SK-N-SH (cell line): ENCODE measurements around the gene NEIL3. TPM values are rescaled to one million over a fixed set of nuclear protein-coding genes. Genes with fewer than 3 reads are reported as not detected.
A peak's percentile ranks its signal among the peaks of the same experiment; 100 is the strongest.

Experiments used
- CTCF ChIA-PET: fragments of 300-600, 350-600 bp; formaldehyde crosslinking; extraction: SDS; loops from one replicate; lab custom pipeline; 2021; lab: Yijun Ruan, JAX
- POLR2A ChIA-PET: fragments of 350-600 bp; sonication (Branson Sonifier 250); formaldehyde crosslinking; extraction: SDS; loops from one replicate; lab custom pipeline; 2020; ENCODE audit warnings: antibody characterized with exemption, inconsistent platforms; lab: Yijun Ruan, JAX
- DNase-seq: peaks from one replicate; pipeline ENCODE4 v3.0.0; 2012
- H2AFZ ChIP-seq: fragments of 200-600 bp; sonication (generic); 2 replicates; pipeline ENCODE4 v1.8.1; 2016; ENCODE audit warnings: antibody characterized with exemption, mild to moderate bottlenecking, low read depth
- H3F3A ChIP-seq: fragments of 200-600 bp; sonication (generic); replicated peaks from 2 replicates; pipeline ENCODE3; 2016; ENCODE audit warnings: antibody characterized with exemption, mild to moderate bottlenecking; ENCODE audit not compliant: insufficient read depth
- H3K27ac ChIP-seq, 2 experiments: fragments of 200-500 bp in 1 of 2; fragments of 200-600 bp in 1 of 2; sonication (Bioruptor generic) in 1 of 2; sonication (generic), shearing (Covaris generic) in 1 of 2; 2 replicates each; pipeline versions ENCODE4 v1.5.1 to v1.6.1; 2014 to 2016; ENCODE audit warnings: low read depth in 2 of 2, inconsistent platforms in 1 of 2, low read length in 1 of 2, mild to moderate bottlenecking in 1 of 2, mixed read lengths in 1 of 2
- H3K27me3 ChIP-seq: fragments of 200-600 bp; sonication (generic), shearing (Covaris generic); 2 replicates; pipeline ENCODE4 v1.6.1; 2016; ENCODE audit warnings: mixed run types; ENCODE audit not compliant: insufficient read depth
- H3K36me3 ChIP-seq, 2 experiments: fragments of 200-500 bp in 1 of 2; fragments of 200-600 bp in 1 of 2; sonication (Bioruptor generic) in 1 of 2; sonication (generic) in 1 of 2; replicated peaks in 1 of 2; 2 replicates each; pipeline versions ENCODE3 to v1.5.1; 2014 to 2016; ENCODE audit warnings: low read length in 1 of 2, mild to moderate bottlenecking in 1 of 2; ENCODE audit not compliant: insufficient read depth in 2 of 2, control insufficient read depth in 1 of 2
- H3K4me1 ChIP-seq, 2 experiments: fragments of 200-500 bp in 1 of 2; fragments of 200-600 bp in 1 of 2; sonication (Bioruptor generic) in 1 of 2; sonication (generic), shearing (Covaris generic) in 1 of 2; 2 replicates each; pipeline versions ENCODE4 v1.5.1 to v1.6.1; 2014 to 2016; ENCODE audit warnings: low read depth in 1 of 2, low read length in 1 of 2, mixed run types in 1 of 2; ENCODE audit not compliant: insufficient read depth in 2 of 2, control insufficient read depth in 1 of 2
- H3K4me2 ChIP-seq: fragments of 200-600 bp; sonication (generic), shearing (Covaris generic); 2 replicates; pipeline ENCODE4 v1.6.1; 2017; ENCODE audit warnings: mixed run types
- H3K4me3 ChIP-seq, 2 experiments: fragments of 200-500 bp in 1 of 2; fragments of 200-600 bp in 1 of 2; sonication (Bioruptor generic) in 1 of 2; sonication (generic), shearing (Covaris generic) in 1 of 2; 2 replicates each; pipeline versions ENCODE4 v1.5.1 to v1.8.1; 2014 to 2016; ENCODE audit warnings: low read depth in 2 of 2, inconsistent platforms in 1 of 2, low read length in 1 of 2, mild to moderate bottlenecking in 1 of 2, mixed read lengths in 1 of 2, moderate library complexity in 1 of 2
- H3K79me2 ChIP-seq: fragments of 200-600 bp; sonication (generic); 2 replicates; pipeline ENCODE4 v1.8.1; 2017; ENCODE audit warnings: mild to moderate bottlenecking; ENCODE audit not compliant: insufficient read depth
- H3K9ac ChIP-seq: fragments of 200-600 bp; sonication (generic); 2 replicates; pipeline ENCODE4 v1.6.1; 2017; ENCODE audit warnings: mixed run types
- H3K9me2 ChIP-seq: fragments of 200-600 bp; sonication (generic); 2 replicates; pipeline ENCODE4 v1.6.1; 2017; ENCODE audit warnings: mixed run types
- H3K9me3 ChIP-seq: fragments of 200-600 bp; sonication (generic); 2 replicates; pipeline ENCODE4 v1.6.1; 2017; ENCODE audit warnings: mixed run types, mild to moderate bottlenecking, moderate library complexity
- H4K20me1 ChIP-seq: fragments of 200-600 bp; sonication (generic); 2 replicates; pipeline ENCODE4 v1.6.1; 2017; ENCODE audit warnings: mild to moderate bottlenecking, mixed run types; ENCODE audit not compliant: insufficient read depth
- EP300 ChIP-seq, 2 experiments: IDR thresholded peaks; 2 replicates each; pipeline versions ENCODE4 v1.4.0 to v1.6.1; 2012; ENCODE audit warnings: borderline replicate concordance in 1 of 2, low read depth in 1 of 2, low read length in 1 of 2
- FOSL2 ChIP-seq: IDR thresholded peaks from 2 replicates; pipeline ENCODE4 v1.4.0; 2012; ENCODE audit warnings: low read depth, mild to moderate bottlenecking, moderate library complexity, borderline replicate concordance
- FOXJ3 ChIP-seq: sonication (generic); formaldehyde crosslinking; IDR thresholded peaks from 2 replicates; pipeline ENCODE4 v1.5.1; 2020; ENCODE audit warnings: mild to moderate bottlenecking, missing genetic modification reagents
- GATA2 ChIP-seq: sonication (generic); formaldehyde crosslinking; IDR thresholded peaks from 2 replicates; pipeline ENCODE4 v1.5.0; 2020; ENCODE audit warnings: mild to moderate bottlenecking, missing genetic modification reagents
- MAX ChIP-seq: IDR thresholded peaks from 2 replicates; pipeline ENCODE4 v1.4.0; 2012; ENCODE audit warnings: low read depth
- MEF2A ChIP-seq: IDR thresholded peaks from 2 replicates; pipeline ENCODE4 v1.4.0; 2012; ENCODE audit warnings: low read depth, borderline replicate concordance
- NFIC ChIP-seq: IDR thresholded peaks from 2 replicates; pipeline ENCODE4 v1.4.0; 2012; ENCODE audit warnings: borderline replicate concordance
- NRF1 ChIP-seq: IDR thresholded peaks from 2 replicates; pipeline ENCODE4 v1.6.1; 2012; ENCODE audit warnings: low read depth, mild to moderate bottlenecking, low read length
- POLR2AphosphoS5 ChIP-seq: IDR thresholded peaks from 2 replicates; pipeline ENCODE4 v1.6.1; 2012; ENCODE audit warnings: low read depth, low read length
- RCOR1 ChIP-seq: fragments of 150-350 bp; IDR thresholded peaks from 2 replicates; pipeline ENCODE4 v1.6.1; 2017; ENCODE audit warnings: antibody characterized with exemption, low read length
- RFX5 ChIP-seq: IDR thresholded peaks from 2 replicates; pipeline ENCODE4 v1.6.1; 2012; ENCODE audit warnings: mild to moderate bottlenecking, improper control_type of control experiment, low read length
- RXRA ChIP-seq: IDR thresholded peaks from 2 replicates; pipeline ENCODE4 v1.4.0; 2012; ENCODE audit warnings: low read depth, mild to moderate bottlenecking, borderline replicate concordance
- SIN3A ChIP-seq: IDR thresholded peaks from 2 replicates; pipeline ENCODE4 v1.6.1; 2012; ENCODE audit warnings: low read depth, mild to moderate bottlenecking, low read length, moderate library complexity, borderline replicate concordance
- TCF12 ChIP-seq: IDR thresholded peaks from 2 replicates; pipeline ENCODE4 v1.4.0; 2012
- TEAD4 ChIP-seq: IDR thresholded peaks from 2 replicates; pipeline ENCODE4 v1.4.0; 2012; ENCODE audit warnings: mild to moderate bottlenecking, borderline replicate concordance; ENCODE audit not compliant: insufficient read depth
- USF1 ChIP-seq: IDR thresholded peaks from 2 replicates; pipeline ENCODE4 v1.4.0; 2012; ENCODE audit warnings: low read depth, borderline replicate concordance
- YY1 ChIP-seq: IDR thresholded peaks from 2 replicates; pipeline ENCODE4 v1.4.0; 2012; ENCODE audit warnings: low read depth, mild to moderate bottlenecking
- ZBTB33 ChIP-seq: IDR thresholded peaks from 2 replicates; pipeline ENCODE4 v1.4.0; 2012; ENCODE audit warnings: low read depth, borderline replicate concordance
- WGBS: methylation state at CpG from one replicate; pipeline ENCODE4 v1.1.6; 2017; ENCODE audit warnings: low lambda C conversion rate; 5-methylcytosine and 5-hydroxymethylcytosine counted together
- polyA plus RNA-seq, 3 experiments: library from polyadenylated mRNA; depleted of rRNA; stranded (reverse); fragments of >200 nt; gene quantifications; 2 replicates each; pipeline ENCODE4 v1.2.3, GENCODE V29; 2012
- TF ChIP-seq, protein P1 (sequence below): fragments of 150-350 bp; IDR thresholded peaks from 2 replicates; pipeline ENCODE4 v1.6.1; 2017; ENCODE audit warnings: antibody characterized with exemption, low read length, low read depth, borderline replicate concordance

NEIL3 gene
- polyA plus RNA-seq, 1 of the 3 experiments (the other 2 are of a cell fraction): 3.6 TPM

DNA sequence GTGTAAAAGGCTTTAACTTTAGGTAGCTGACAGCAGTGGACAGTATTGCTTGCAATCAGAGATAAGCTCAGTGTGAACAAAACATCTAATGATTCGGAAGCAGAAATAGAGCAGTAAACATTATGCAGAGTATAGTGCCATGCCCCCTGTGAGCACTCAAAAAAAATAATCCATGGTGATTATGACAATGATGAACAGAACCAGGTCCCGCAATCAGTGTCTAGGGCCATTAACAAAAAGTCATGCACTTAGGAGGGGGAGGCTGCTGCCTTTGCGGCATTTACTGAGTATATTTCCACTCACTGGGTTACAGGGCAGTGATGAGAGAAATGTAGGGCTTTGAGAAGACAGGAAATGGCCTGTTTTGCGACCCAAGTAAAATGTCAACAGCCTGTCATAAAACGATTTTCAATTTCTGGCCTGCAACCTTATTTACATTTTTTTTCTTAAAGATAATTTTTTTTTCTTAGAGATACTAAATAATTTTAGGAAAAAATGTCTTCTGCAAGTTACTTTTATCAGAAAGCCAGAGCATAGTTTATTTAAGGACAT, 27.3 kb upstream of the NEIL3 start:
- CTCF ChIA-PET: interaction anchor here (0.6 to 2.3 kb wide), 3 partner anchors 18 to 37 kb away, joined by 3 to 9 read pairs (median 3); no protein-coding TSS in a partner anchor
- no peak for TF ChIP-seq RXRA
- TF ChIP-seq SIN3A: no peak
- no peak for TF ChIP-seq NFIC
- TF ChIP-seq MAX: no peak
- TF ChIP-seq FOSL2: no peak
- TF ChIP-seq POLR2AphosphoS5: no peak
- TF ChIP-seq YY1: no peak
- no peak for TF ChIP-seq TEAD4
- TF ChIP-seq EP300 (IDR thresholded peaks at IDR 0.05; ENCODE audit: borderline replicate concordance in 1 of 2, low read depth in 1 of 2, low read length in 1 of 2): 0 out of 4 replicates have a peak, but pooled peaks of 1 of the 2 experiments have one; percentile 39
- no peak for TF ChIP-seq USF1
- peak; percentile 60 for TF ChIP-seq GATA2 (CRISPR knock-in tag)
- TF ChIP-seq, protein P1, sequence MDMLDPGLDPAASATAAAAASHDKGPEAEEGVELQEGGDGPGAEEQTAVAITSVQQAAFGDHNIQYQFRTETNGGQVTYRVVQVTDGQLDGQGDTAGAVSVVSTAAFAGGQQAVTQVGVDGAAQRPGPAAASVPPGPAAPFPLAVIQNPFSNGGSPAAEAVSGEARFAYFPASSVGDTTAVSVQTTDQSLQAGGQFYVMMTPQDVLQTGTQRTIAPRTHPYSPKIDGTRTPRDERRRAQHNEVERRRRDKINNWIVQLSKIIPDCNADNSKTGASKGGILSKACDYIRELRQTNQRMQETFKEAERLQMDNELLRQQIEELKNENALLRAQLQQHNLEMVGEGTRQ: no peak
- no peak for TF ChIP-seq MEF2A
- no peak for TF ChIP-seq NRF1
- TF ChIP-seq RFX5: no peak
- no peak for TF ChIP-seq ZBTB33
- 0 out of 2 replicates have a peak, but pooled peaks have one; percentile 4 for TF ChIP-seq TCF12
- TF ChIP-seq RCOR1: no peak
- 0 out of 2 replicates have a peak, but pooled peaks have one; percentile 23 for TF ChIP-seq FOXJ3 (CRISPR knock-in tag)
- TF ChIP-seq, all 33 proteins: peak for 4
- 57% methylated on average over 5 of the region's 5 CpGs for WGBS

More for the DNA sequence above, 27.3 kb upstream of the NEIL3 start:
- POLR2A ChIA-PET: interaction anchor here (1.2 kb wide), 1 partner anchor 41 kb away, joined by 3 read pairs; no protein-coding TSS in a partner anchor
- Histone ChIP-seq H3K4me2 (no peak overlapping the region), H3F3A (peaks cover 4% of the 10 kb centered on the region), H3K9me2 (no peaks in the 10 kb centered on the region), H4K20me1 (no peaks in the 10 kb centered on the region), H3K4me3 (no peak overlapping the region), H3K27me3 (no peaks in the 10 kb centered on the region), H3K36me3 (no peaks in the 10 kb centered on the region), H3K27ac (peak overlapping the region; percentile 64 to 73), H3K4me1 (peaks cover 0 to 8% of the 10 kb centered on the region in 2 experiments; a peak in 2 of 4 replicates), H3K79me2 (no peaks in the 10 kb centered on the region), H3K9me3 (no peaks in the 10 kb centered on the region), H2AFZ (peak overlapping the region; percentile 43; the same call in 1 of the 2 replicates), H3K9ac (no peak overlapping the region)
- DNase-seq: peak; percentile 51
